Measurements from ENCODE around the gene VAT1.

DNA sequence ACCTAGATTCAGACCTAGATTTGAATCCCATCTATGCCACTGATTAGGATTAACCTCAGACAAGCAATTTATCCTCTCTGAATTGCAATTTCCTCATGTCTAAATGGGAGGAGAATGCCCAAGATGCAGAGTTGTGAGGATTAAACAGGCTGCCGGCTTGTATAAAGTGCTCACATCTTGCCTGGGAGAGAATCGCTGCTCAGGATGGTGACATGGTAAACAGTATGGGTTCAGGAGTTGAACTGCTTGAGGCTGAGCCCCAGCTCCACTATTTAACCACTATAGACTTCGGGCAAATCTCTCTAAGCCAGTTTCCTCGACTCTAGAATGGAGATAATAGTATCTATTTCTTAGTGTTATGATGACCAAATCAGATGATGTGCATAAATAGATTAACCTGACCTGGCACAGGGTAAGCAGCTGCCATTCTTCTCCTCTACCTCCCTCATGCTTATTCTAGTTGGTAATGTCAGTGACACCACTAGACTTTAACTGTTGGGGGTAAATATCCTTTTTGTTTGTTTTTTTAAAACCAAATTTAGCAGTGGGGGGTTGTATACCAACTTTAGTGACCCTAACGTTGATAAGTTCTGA, 24.7 kb downstream of the VAT1 start:
- TF ChIP-seq, protein P1, sequence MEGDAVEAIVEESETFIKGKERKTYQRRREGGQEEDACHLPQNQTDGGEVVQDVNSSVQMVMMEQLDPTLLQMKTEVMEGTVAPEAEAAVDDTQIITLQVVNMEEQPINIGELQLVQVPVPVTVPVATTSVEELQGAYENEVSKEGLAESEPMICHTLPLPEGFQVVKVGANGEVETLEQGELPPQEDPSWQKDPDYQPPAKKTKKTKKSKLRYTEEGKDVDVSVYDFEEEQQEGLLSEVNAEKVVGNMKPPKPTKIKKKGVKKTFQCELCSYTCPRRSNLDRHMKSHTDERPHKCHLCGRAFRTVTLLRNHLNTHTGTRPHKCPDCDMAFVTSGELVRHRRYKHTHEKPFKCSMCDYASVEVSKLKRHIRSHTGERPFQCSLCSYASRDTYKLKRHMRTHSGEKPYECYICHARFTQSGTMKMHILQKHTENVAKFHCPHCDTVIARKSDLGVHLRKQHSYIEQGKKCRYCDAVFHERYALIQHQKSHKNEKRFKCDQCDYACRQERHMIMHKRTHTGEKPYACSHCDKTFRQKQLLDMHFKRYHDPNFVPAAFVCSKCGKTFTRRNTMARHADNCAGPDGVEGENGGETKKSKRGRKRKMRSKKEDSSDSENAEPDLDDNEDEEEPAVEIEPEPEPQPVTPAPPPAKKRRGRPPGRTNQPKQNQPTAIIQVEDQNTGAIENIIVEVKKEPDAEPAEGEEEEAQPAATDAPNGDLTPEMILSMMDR (IDR thresholded peaks at IDR 0.05): no peak
- TF ChIP-seq EZH2 (IDR thresholded peaks at IDR 0.05; ENCODE audit: borderline replicate concordance, insufficient read depth, low read depth, low read length, poor library complexity, severe bottlenecking): no peak

Measured in B cell (primary cell).